ENCODE results near the gene ITGB4. TPM values are rescaled to one million over a fixed set of nuclear protein-coding genes. Genes with fewer than 3 reads are reported as not detected.

The ITGB4 gene
- total RNA-seq, 4 donors from 2014 or later, result 371 to 689 (median 435) TPM

GRCh38 chr17:75693500-75694481 is 27.5 kb upstream of the ITGB4 start:
- H3K4me3 ChIP-seq (ENCODE audit: low read depth, poor library complexity, severe bottlenecking), result no peak overlapping the region
- no peak for TF ChIP-seq POLR2A (IDR thresholded peaks at IDR 0.05)
- TF ChIP-seq, protein P1, sequence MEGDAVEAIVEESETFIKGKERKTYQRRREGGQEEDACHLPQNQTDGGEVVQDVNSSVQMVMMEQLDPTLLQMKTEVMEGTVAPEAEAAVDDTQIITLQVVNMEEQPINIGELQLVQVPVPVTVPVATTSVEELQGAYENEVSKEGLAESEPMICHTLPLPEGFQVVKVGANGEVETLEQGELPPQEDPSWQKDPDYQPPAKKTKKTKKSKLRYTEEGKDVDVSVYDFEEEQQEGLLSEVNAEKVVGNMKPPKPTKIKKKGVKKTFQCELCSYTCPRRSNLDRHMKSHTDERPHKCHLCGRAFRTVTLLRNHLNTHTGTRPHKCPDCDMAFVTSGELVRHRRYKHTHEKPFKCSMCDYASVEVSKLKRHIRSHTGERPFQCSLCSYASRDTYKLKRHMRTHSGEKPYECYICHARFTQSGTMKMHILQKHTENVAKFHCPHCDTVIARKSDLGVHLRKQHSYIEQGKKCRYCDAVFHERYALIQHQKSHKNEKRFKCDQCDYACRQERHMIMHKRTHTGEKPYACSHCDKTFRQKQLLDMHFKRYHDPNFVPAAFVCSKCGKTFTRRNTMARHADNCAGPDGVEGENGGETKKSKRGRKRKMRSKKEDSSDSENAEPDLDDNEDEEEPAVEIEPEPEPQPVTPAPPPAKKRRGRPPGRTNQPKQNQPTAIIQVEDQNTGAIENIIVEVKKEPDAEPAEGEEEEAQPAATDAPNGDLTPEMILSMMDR (IDR thresholded peaks at IDR 0.05), result no peak
- DNase-seq (ENCODE audit: low spot score in 2 of 2), result peak; percentile 93 to 96
- intact Hi-C loops (cut with DNase I; ENCODE audit: low total_unique reads), result no loop called here
- WGBS, 2 donors, result 33 to 38% methylated on average over 19 of the region's 19 CpGs

DNA sequence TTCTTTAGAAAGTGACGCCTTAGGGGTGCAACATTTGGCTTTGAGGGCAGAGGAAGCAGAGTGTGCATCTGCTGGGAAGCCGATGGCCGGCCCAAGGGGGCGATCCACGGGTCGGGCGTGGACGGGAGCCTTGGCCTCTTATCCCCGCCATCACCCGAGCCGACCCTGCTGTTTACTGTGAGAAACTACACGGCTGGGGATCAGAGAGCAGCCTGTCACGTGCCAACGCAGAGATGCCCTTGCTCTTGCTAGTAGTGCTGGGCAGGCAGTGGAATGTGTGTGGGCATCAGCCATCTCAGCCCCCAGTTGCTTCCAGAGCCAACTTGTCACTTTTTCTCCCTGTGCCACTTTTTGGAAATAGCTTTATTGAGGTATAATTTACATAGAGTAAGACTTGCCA is 26.7 kb upstream of the ITGB4 start:
- H3K4me3 ChIP-seq (ENCODE audit: low read depth, poor library complexity, severe bottlenecking), result no peak overlapping the region
- intact Hi-C loops (cut with DNase I; ENCODE audit: low total_unique reads), result no loop called here
- TF ChIP-seq POLR2A (IDR thresholded peaks at IDR 0.05), result no peak
- TF ChIP-seq, protein P1 (IDR thresholded peaks at IDR 0.05), result no peak
- WGBS, 2 donors, result 39 to 44% methylated on average over 14 of the region's 14 CpGs
- DNase-seq (ENCODE audit: low spot score in 2 of 2), result no peak

GRCh38 chr17:75695141-75695829 is 26.0 kb upstream of the ITGB4 start:
- TF ChIP-seq, protein P1 (IDR thresholded peaks at IDR 0.05), result no peak
- no peak for TF ChIP-seq POLR2A (IDR thresholded peaks at IDR 0.05)
- DNase-seq (ENCODE audit: low spot score in 2 of 2), result no peak
- intact Hi-C loops (cut with DNase I; ENCODE audit: low total_unique reads), result no loop called here
- WGBS, 2 donors, result 43 to 57% methylated on average over 7 of the region's 7 CpGs
- H3K4me3 ChIP-seq (ENCODE audit: low read depth, poor library complexity, severe bottlenecking), result no peak overlapping the region

- H3K4me3 ChIP-seq (ENCODE audit: low read depth, poor library complexity, severe bottlenecking), result no peak overlapping the region
- no peak for TF ChIP-seq POLR2A (IDR thresholded peaks at IDR 0.05)
- TF ChIP-seq, protein P1 (IDR thresholded peaks at IDR 0.05), result no peak
- peak in 1 of 2 donors; percentile 85 for DNase-seq (ENCODE audit: low spot score in 2 of 2)
- WGBS, 2 donors, result 39 to 46% methylated on average over 9 to 12 of the region's 12 CpGs
- intact Hi-C loops (cut with DNase I; ENCODE audit: low total_unique reads), result no loop called here
These were observed 25.4 kb upstream of the ITGB4 start for GRCh38 chr17:75695830-75696271.

- no peak for TF ChIP-seq POLR2A (IDR thresholded peaks at IDR 0.05)
- TF ChIP-seq, protein P1 (IDR thresholded peaks at IDR 0.05), result no peak
- no peak for DNase-seq (ENCODE audit: low spot score in 2 of 2)
- H3K4me3 ChIP-seq (ENCODE audit: low read depth, poor library complexity, severe bottlenecking), result no peak overlapping the region
- intact Hi-C loops (cut with DNase I; ENCODE audit: low total_unique reads), result no loop called here
- 42 to 53% methylated on average over 10 of the region's 10 CpGs for WGBS, 2 donors
These were observed 23.5 kb upstream of the ITGB4 start for GRCh38 chr17:75697651-75698291.
